Endothelial cell of umbilical vein (primary cell): ENCODE measurements around the gene ZBTB46. TPM values are rescaled to one million over a fixed set of nuclear protein-coding genes. Genes with fewer than 3 reads are reported as not detected.

Experiments used
- BruUV-seq: library from RNA; stranded (reverse); fragments of 400-500 nt; replicated peaks from 2 replicates; lab custom pipeline; 2021; lab: Mats Ljungman, UMichigan
- CTCF ChIA-PET: fragments of 300-600, 350-600 bp; sonication (Branson Sonifier 250); formaldehyde crosslinking; loops from one replicate; lab custom pipeline; 2021; ENCODE audit warnings: antibody characterized with exemption, inconsistent platforms; lab: Charles Lee
- POLR2A ChIA-PET: fragments of 300-600, 350-600 bp; sonication (Branson Sonifier 250); formaldehyde crosslinking; loops from one replicate; lab custom pipeline; 2021; ENCODE audit warnings: antibody characterized with exemption, inconsistent platforms; lab: Charles Lee
- DNase-seq: peaks from one replicate; pipeline ENCODE4 v3.0.0-alpha.2; 2011; ENCODE audit warnings: low read depth, low spot score
- FAIRE-seq: peaks from 2 replicates; lab custom pipeline; 2011; peaks lifted over from hg19 to GRCh38; lab: Jason Lieb, UNC
- H2AFZ ChIP-seq: 2 replicates; pipeline ENCODE4 v1.6.0; 2012; ENCODE audit warnings: low read depth, low read length, control low read depth, inconsistent platforms
- H3K27ac ChIP-seq: 2 replicates; pipeline ENCODE4 v1.5.1; 2011; ENCODE audit warnings: low read depth, mild to moderate bottlenecking, control low read depth, low read length, moderate library complexity; ENCODE audit not compliant: insufficient read depth
- H3K27me3 ChIP-seq, 2 experiments: 2 replicates each; pipeline versions ENCODE4 v1.6.0 to v1.6.1; 2011; ENCODE audit warnings: low read length in 2 of 2, mixed read lengths in 1 of 2; ENCODE audit not compliant: control insufficient read depth in 2 of 2, insufficient read depth in 2 of 2
- H3K36me3 ChIP-seq, 2 experiments: 2 replicates in 1 of 2; 3 replicates in 1 of 2; pipeline ENCODE4 v1.5.1; 2011; ENCODE audit warnings: low read length in 2 of 2, mild to moderate bottlenecking in 1 of 2, moderate library complexity in 1 of 2; ENCODE audit not compliant: control insufficient read depth in 2 of 2, insufficient read depth in 2 of 2; ENCODE audit errors: extremely low read depth in 1 of 2
- H3K4me1 ChIP-seq: 3 replicates; pipeline ENCODE4 v1.5.1; 2011; ENCODE audit warnings: mild to moderate bottlenecking, low read length; ENCODE audit not compliant: control insufficient read depth, insufficient read depth; ENCODE audit errors: extremely low read depth
- H3K4me2 ChIP-seq: 2 replicates; pipeline ENCODE4 v1.6.1; 2011; ENCODE audit warnings: low read length, control low read depth, mixed read lengths; ENCODE audit not compliant: insufficient read depth
- H3K4me3 ChIP-seq, 3 experiments: fragments of 200-600 bp in 1 of 3; sonication (generic), shearing (Covaris generic) in 1 of 3; replicated peaks in 1 of 3; 2 replicates each; pipeline ENCODE4 v1.5.1; 2011 to 2016; ENCODE audit warnings: control low read depth in 3 of 3, low read length in 3 of 3, mild to moderate bottlenecking in 2 of 3, inconsistent platforms in 1 of 3, low read depth in 1 of 3, moderate library complexity in 1 of 3; ENCODE audit not compliant: insufficient read depth in 1 of 3
- H3K79me2 ChIP-seq: 2 replicates; pipeline ENCODE4 v1.6.0; 2012; ENCODE audit warnings: low read length, inconsistent platforms; ENCODE audit not compliant: control insufficient read depth, insufficient read depth
- H3K9ac ChIP-seq: replicated peaks from 2 replicates; pipeline ENCODE3; 2011; ENCODE audit warnings: low read length, control low read depth; ENCODE audit not compliant: insufficient read depth; ENCODE audit errors: extremely low read depth
- H3K9me1 ChIP-seq: replicated peaks from 3 replicates; pipeline ENCODE4 v1.6.0; 2011; ENCODE audit warnings: mild to moderate bottlenecking, low read length; ENCODE audit not compliant: control insufficient read depth, insufficient read depth; ENCODE audit errors: extremely low read depth
- H3K9me3 ChIP-seq: replicated peaks from 2 replicates; pipeline ENCODE4 v1.5.1; 2012; ENCODE audit warnings: low read length, inconsistent platforms; ENCODE audit not compliant: control insufficient read depth, insufficient read depth
- H4K20me1 ChIP-seq: replicated peaks from 2 replicates; pipeline ENCODE3; 2011; ENCODE audit warnings: mild to moderate bottlenecking, low read length; ENCODE audit not compliant: control insufficient read depth, insufficient read depth; ENCODE audit errors: extremely low read depth
- FOS ChIP-seq: IDR thresholded peaks from 2 replicates; pipeline ENCODE4 v1.6.1; 2011; ENCODE audit warnings: mild to moderate bottlenecking, low read length, moderate library complexity, borderline replicate concordance; ENCODE audit not compliant: insufficient read depth
- JUN ChIP-seq: IDR thresholded peaks from 2 replicates; pipeline ENCODE4 v1.6.1; 2011; ENCODE audit warnings: borderline replicate concordance, low read depth; ENCODE audit not compliant: insufficient read length, insufficient read depth
- MAX ChIP-seq: IDR thresholded peaks from 2 replicates; pipeline ENCODE4 v1.6.1; 2011; ENCODE audit not compliant: insufficient read depth, insufficient read length
- MYC ChIP-seq: IDR thresholded peaks from one replicate; pipeline ENCODE4 v1.6.1; 2011; ENCODE audit warnings: mild to moderate bottlenecking, low read depth, low read length
- POLR2A ChIP-seq: IDR thresholded peaks from 2 replicates; pipeline ENCODE4 v1.6.1; 2012; ENCODE audit warnings: low read depth, mild to moderate bottlenecking, control low read depth, low read length
- POLR2AphosphoS5 ChIP-seq: IDR thresholded peaks from 2 replicates; pipeline ENCODE4 v1.6.1; 2012; ENCODE audit warnings: low read depth, mild to moderate bottlenecking, control low read depth, low read length, moderate library complexity; ENCODE audit not compliant: insufficient read depth
- dilution Hi-C: fragments of 300-500 bp; cut with MboI; formaldehyde crosslinking; loops from one replicate; pipeline ENCODE4 v1.15.0; 2019; ENCODE audit warnings: low sequenced_read_pairs; ENCODE audit not compliant: extremely low pct_ligation_motif_present
- intact Hi-C: fragments of 100-400 bp; cut with micrococcal nuclease; formaldehyde crosslinking; loops from one replicate; pipeline ENCODE4 v1.10.0; 2022
- polyA plus RNA-seq, 4 experiments: library from polyadenylated mRNA; depleted of rRNA in 3 of 4; stranded (reverse) in 3 of 4; unstranded in 1 of 4; fragments of >200 nt; gene quantifications; 2 replicates each; pipeline versions ENCODE4 v1.2.1 to v1.2.3, GENCODE V29; 2011 to 2012; ENCODE audit warnings: missing spikeins in 1 of 4
- total RNA-seq: library from RNA; stranded (reverse); gene quantifications from 2 replicates; pipeline ENCODE4 v1.2.3, GENCODE V29; 2021
- TF ChIP-seq, protein P1 (sequence below), 2 donors: IDR thresholded peaks; 1 replicate in 1 of 2; 2 replicates in 1 of 2; pipeline ENCODE4 v1.5.1; 2011; ENCODE audit warnings: low read length in 2 of 2, mild to moderate bottlenecking in 2 of 2, moderate library complexity in 2 of 2, control low read depth in 1 of 2, inconsistent platforms in 1 of 2, low read depth in 1 of 2; ENCODE audit not compliant: insufficient read depth in 1 of 2; ENCODE audit errors: extremely low read depth in 1 of 2

Gene ZBTB46
- total and polyA plus RNA-seq, 2 donors (not counting 3 experiments of a cell fraction or from before 2014, with no cell fraction given), result 1.3 to 7.1 TPM

DNA sequence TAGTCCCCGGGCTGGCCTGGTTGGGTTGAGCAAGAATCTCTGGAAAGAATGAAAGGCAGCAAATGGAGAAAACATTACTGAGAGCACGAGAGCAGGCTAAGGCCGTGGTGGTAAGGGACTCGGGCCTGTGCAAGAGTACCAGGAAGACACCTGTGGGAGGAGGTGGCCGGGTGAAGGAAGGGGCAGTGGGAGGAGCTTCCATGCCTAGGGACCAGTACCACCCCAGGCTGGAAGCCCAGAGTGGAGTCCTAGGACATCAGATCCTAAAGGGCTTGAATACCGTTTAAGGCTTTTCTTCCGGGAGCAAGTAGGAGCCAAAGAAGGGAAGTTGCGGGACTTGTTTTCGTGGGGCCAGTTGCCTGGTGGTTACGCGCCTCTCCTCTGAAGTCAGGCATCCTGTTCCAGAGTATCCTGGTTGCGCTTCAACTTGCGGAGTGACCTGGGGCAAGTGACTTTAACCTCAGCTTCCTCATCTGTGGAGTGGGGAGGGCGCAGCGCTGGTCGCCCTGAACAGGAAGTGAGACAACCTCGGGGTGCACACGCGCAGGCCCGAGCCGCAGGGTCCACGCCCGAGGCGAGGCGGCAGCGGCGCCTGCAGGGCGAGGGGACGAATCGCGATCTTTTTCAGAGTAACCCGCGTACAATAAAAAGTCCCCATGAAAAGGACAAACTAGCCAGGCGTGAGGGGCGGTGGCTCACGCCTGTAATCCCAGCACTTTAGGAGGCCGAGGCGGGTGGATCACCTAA is 32.9 kb upstream of the ZBTB46 start:
- FAIRE-seq (peak; percentile 97), DNase-seq (peak; percentile 84)
- intact Hi-C loops, result loop anchor here (1.0 to 5.0 kb wide), 6 partner anchors 37 to 326 kb away; partner anchors contain the start of gene RTEL1
- Histone ChIP-seq H3K9ac (peak overlapping the region; percentile 65), H3K9me1 (no peaks in the 10 kb centered on the region), H3K36me3 (peaks cover 0 to 8% of the 10 kb centered on the region in 2 experiments), H3K4me3 (peak overlapping the region; percentile 36 to 77 (median 68)), H2AFZ (peak overlapping the region; percentile 8), H3K27me3 (no peaks in the 10 kb centered on the region), H3K4me2 (peak overlapping the region; percentile 56), H4K20me1 (no peaks in the 10 kb centered on the region), H3K79me2 (peaks cover 33% of the 10 kb centered on the region), H3K9me3 (no peaks in the 10 kb centered on the region), H3K4me1 (peaks cover 10% of the 10 kb centered on the region), H3K27ac (peak overlapping the region; percentile 56)
- no TSS peak for BruUV-seq
- TF ChIP-seq MYC (peak; percentile 65), JUN (no peak), POLR2A (no peak), FOS (peak; percentile 13), POLR2AphosphoS5 (peak; percentile 43), MAX (peak; percentile 49)
- TF ChIP-seq, protein P1, sequence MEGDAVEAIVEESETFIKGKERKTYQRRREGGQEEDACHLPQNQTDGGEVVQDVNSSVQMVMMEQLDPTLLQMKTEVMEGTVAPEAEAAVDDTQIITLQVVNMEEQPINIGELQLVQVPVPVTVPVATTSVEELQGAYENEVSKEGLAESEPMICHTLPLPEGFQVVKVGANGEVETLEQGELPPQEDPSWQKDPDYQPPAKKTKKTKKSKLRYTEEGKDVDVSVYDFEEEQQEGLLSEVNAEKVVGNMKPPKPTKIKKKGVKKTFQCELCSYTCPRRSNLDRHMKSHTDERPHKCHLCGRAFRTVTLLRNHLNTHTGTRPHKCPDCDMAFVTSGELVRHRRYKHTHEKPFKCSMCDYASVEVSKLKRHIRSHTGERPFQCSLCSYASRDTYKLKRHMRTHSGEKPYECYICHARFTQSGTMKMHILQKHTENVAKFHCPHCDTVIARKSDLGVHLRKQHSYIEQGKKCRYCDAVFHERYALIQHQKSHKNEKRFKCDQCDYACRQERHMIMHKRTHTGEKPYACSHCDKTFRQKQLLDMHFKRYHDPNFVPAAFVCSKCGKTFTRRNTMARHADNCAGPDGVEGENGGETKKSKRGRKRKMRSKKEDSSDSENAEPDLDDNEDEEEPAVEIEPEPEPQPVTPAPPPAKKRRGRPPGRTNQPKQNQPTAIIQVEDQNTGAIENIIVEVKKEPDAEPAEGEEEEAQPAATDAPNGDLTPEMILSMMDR (IDR thresholded peaks at IDR 0.05; ENCODE audit: extremely low read depth in 1 of 2, insufficient read depth in 1 of 2, low read depth in 1 of 2, low read length in 2 of 2), result peak; percentile 67 to 76
- POLR2A ChIA-PET, result interaction anchor here (1.3 kb wide), 1 partner anchor 9 kb away, joined by 11 read pairs; no protein-coding TSS in a partner anchor
- dilution Hi-C loops, result no loop called here
- CTCF ChIA-PET, result interaction anchor here (0.6 to 3.9 kb wide), 18 partner anchors 9 to 326 kb away, joined by 3 to 24 read pairs (median 8); partner anchors contain the start of genes ARFRP1, PRPF6, PTK6 and ZGPAT
